ENCODE results near the gene NDE1.
"Not testable (repeated sequence)": the region's sequence is repeated elsewhere in the genome, so short reads cannot be mapped to it uniquely, and the experiment has no call there.

NDE1 gene

DNA sequence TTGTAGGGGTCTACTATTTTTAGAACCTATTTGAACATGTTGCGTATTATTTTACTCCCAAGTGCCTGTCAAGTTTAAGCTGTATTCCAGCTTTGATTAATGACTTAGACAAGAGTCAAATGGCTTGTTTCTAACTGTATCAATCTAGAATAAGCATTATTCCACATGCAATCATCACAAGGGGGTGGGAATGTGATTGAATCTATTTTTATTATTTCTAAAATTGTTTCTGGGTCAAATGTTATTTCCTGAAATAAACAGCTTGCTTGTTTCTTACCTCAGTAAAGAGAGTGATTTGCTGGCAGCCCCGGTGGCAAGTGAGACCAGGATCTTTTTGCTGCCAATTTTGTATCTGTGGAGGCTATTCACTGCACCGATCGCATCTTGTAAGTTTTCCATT is 28.6 kb upstream of the NDE1 start:
- no peak for DNase-seq

DNA sequence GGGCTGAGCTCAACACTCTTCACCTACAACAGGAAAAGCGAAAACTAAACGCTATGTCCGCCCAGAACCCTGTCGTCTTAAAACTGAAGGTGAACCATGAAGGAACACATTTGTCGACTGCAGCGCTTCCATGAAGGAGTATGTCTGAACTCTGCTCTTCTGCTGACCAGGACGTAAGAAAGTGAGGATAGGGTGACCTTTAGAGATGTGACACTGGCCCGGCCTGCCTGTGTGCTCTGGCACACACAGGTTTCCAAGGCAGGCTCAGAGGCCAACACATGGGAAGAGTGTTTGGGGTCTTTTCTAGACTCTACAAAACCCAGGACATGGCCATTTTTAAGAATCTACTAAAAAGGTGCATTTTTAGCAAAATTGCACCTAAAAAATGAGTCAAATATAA is 28.2 kb upstream of the NDE1 start:
- DNase-seq, result no peak

DNA sequence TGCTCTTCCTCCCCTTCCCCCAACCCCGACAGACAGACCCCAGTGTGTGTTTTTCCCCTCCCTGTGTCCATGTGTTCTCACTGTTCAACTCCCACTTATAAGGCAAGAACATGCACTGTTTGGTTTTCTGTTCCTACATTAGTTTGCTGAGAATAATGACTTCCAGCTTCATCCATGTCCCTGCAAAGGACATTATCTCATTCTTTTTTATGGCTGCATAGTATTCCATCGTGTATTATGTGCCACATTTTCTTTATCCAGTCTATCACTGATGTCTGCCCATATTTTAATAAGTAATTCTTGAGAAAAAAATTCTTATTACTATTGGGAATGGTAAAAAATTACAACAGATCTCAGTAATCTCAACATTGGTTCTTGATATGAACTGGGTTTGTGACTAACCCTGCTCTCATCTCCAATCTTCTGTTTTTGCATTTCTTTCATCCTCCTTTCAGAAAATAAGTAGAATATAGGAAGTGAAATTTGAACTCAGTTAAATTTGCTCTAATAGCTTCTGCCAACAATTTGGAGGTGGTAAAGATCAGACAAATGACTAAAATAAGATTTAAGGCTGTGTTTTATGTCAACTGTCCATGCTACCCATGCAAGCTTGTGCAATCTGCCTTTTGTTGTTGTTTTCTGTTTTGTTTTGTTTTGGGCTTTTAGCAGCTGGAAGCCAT is 18.2 kb upstream of the NDE1 start:
- no peak for DNase-seq

DNA sequence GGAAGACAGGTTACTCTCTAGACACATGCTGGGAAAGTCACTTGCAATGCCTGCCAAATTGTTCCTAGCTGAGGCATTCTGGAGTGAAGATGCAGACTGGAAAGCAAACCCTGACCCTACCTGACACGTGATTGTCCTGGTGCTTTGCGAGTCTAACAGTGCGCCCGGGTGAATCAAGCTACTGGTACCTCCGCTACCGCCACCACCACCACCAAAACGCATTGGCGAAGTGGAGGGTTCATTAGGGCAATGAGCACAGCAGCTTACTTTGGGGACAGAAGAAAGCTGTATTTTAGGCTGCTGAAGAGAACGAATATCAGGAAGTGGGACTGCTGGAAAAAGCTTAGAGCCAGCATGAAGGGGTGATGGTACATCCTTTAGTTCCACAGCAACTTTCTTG is 14.1 kb upstream of the NDE1 start:
- DNase-seq, result no peak

DNA sequence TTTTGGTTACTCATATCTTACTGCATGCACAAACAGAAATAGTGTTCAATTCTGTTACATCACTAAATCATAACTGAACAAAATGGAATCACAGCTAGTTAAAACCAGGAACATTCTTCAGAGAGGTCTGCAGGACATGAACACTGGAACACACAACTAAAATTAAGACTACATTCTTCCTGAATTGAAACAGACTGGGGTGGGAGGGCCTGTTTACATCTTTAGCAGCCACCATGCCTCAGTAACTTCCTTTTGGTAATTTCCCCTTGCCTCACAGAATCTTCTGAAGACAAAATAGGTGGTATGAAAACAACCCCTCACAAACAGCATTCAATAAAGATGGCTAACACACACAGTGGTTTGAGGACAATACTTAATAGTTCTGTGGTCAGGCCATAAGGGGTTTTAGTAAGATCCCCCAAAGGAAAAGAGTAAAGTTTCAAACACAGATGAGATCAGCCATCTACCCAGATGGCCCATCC is 13.6 kb upstream of the NDE1 start:
- no peak for DNase-seq

DNA sequence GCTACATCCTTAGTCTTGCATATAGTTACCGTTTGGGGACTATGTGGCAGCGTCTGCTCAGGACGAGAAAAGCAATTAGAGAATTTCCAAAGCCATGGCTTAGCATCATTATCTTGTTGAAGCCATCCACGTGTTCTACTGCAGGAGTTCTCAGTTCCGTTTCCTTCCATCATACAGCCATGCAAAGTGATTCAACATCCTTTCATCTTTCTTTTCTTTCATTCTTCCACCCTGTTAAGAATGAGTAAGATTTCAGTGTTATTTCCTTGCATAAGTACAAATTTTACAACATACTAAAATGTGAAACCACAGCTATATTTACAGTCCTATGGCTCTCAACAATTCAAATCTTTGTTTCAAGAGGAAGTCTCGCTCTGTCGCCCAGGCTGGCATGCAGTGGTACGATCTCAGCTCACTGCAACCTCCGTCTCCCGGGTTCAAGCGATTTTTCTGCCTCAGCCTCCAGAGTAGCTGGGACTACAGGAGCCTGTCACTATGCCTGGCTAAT is 10.9 kb upstream of the NDE1 start:
- no peak for DNase-seq

DNA sequence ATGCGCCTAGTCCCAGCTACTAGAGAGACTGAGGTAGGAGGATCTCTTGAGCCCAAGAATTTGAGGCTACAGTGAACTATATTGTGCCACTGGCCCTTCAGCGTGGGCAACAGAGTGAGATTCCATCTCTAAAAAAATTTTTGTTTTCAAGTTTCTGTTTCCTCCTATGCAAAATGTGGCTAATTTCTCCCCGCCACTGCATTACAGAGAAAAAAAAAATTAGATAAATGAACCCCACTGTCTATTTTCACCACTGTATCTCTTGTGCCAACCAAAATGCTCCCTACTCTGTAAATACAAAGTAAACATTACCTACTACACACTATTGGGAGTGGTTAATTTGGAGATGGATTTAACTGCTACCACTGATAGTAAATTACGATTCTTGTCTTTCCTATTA is 9.1 kb upstream of the NDE1 start:
- DNase-seq, result no peak

DNA sequence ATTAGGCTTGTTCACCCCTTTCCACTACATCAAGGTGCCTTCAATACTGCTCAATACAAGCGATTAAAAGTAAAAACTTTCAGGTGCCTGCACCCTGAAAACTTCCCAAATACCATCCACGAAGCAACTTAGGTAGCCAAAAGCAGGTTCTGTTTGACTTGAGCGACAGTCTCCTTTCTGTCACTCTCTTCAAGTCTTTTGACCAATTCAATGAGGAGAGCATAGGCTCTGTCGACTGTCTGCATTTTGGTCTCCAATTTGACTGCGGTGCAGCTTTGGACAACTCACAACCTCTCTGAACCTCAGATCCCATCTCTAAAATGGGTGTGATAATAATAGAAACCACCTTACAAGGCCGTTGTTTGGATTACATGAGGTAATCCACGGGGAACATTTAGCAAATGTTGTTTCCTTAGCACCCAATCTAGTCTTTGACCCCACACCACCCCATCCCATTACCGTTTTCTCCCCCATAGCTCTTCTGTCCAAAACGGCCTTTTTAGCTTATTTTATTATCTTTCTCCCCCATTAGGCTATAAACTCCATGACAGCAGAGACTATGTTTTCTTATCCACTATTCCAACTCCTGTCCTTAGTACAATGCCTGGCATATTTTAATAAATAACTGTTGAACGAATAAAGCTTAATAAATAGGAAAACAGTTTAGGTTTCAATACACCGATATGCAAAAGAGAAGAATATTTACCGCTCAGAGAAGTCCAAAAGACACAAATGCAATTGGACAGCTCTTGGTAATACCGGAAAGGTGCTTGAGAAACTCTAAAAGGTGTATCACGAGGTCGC is 8.1 kb upstream of the NDE1 start:
- DNase-seq, result no peak

DNA sequence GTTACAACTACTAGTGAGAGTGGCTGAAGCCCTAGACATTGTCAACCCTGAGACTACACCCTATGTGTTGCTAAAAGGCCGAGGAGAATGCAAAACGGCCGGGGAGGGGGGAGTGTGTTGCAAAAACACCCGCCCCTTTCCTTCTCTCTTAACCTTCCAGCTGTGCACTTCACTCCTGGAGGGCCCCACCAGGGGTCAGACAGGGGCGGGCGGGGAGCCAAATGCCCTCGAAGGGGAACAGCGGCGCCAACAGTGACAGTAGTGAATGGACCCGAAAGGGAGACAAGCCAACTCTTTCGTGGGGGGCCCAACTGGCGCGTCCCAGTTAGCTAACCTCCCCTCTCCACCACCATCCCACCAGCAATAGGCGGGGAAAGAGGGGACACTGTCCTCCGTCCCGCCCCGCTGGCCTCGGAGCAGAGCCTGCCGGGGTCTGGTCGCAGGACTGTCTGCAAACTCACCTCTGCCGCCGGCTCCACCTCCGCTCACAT is 7.4 kb upstream of the NDE1 start:
- peak; percentile 56 for DNase-seq

DNA sequence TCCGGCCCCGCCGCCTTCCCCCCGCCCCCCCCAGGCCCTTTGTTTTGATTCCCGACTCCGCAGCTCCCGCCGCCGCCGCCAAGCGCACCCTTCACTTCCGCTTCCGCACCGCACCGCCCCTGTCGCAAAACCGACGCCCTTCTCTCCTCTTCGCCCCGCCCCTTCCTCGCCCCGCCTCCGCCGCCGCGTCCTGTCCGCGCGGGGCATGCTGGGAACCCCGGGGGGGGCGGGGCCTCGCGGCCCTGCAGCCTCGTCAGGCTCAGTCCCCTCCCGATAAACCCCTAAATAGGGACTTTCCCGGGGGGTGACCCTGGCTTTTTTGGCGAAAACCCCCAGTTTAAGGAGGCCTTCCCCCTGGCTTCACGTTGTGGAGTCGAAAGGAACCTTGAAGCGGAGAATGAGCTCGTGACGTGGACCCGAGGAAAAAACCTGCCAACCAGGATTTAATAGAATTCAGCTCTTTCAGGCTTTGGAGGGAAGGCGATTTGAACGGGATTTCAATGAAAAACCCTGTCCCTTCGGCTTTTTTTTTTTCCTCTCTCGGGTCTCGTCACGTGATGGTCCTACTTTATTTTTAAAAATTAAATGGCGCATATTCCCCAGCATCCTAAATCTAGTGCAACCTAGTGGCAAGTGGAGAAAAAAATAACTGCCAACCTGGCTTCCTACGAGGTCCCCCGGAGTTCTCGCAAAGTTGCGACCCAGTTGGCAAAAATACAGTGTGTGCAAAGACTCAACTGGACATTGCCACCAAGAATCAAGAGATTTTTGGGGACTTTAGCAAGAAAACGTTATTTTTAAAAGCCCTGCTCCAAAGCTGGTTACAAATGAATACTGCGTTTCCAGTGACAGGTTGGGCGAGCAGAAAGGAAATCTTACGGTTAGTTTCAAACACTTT is 6.7 kb upstream of the NDE1 start, which contains the start of gene MARF1:
Gene MARF1 (minus strand): TSS at position 107 of the 898 bp plus-strand sequence. CDS start 3,921 bp downstream, outside the sequence.
- DNase-seq, result peak; percentile 80

DNA sequence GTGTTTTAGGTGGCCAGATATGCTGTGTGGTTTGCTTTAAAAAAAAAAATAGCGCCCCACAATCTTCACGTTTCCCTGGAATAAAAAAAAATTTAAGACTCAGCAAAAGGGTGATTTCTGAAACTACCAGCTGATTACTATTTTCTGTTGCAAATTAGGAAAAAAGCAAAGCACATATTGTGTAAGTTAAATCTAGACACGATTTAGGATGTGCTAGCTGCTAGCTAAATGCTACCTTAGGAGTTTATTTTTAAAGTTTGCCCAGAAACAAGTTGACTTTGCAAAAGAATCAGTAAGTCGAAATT is 6.1 kb upstream of the NDE1 start:
- DNase-seq, result no peak

DNA sequence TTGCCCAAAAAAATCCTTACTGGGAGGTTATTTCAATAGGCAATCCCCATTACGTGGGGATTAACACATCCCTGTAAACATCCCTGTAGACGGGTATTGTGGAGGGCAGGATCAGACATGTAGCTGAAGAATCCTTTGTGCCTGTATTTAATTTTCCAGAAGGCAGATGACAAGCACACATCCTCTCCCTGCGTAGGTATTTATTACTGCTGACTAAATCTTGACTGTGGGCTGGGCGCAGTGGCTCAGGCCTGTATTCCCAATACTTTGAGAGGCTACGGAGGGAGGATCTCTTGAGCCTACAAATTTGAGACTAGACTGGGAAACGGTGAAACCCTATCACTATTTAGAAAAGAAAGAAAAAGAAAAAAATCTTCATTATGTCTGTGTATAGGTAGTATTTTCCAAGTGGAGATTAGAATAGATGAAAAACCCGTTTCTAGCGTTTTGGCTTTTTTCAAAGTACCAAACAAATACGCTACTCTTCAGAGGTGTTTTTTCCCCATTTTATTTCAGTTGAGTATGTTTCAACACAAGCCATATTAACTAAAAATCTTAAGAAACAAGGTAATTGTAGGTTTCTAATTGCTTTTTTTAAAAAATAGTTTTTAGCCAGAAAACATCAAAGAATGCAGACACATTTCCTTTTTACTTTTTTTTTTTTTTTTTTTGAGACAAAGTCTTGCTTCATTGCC is 5.6 kb upstream of the NDE1 start:
- DNase-seq, result peak; percentile 87

DNA sequence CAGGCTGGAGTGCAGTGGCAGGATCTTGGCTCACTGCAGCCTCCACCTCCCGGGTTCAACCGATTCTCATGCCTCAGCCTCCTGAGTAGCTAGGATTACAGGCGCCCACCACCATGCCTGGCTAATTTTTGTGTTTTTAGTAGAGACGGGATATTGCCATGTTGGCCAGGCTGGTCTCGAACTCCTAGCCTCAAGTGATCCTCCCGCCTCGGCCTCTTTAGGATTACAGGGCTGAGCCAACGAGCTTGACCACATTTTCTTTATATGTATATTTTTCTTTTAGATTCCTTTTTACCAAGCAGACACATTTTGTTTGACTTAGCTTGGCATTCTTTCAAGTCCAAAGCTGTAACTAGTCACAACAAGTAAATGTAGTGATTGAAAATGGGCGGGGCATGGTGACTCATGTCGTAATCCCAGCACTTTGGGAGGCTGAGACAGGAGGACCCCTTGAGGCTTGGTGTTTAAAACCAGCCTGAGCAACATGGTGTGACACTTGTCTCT is 5.0 kb upstream of the NDE1 start:
- not testable (repeated sequence) for DNase-seq

DNA sequence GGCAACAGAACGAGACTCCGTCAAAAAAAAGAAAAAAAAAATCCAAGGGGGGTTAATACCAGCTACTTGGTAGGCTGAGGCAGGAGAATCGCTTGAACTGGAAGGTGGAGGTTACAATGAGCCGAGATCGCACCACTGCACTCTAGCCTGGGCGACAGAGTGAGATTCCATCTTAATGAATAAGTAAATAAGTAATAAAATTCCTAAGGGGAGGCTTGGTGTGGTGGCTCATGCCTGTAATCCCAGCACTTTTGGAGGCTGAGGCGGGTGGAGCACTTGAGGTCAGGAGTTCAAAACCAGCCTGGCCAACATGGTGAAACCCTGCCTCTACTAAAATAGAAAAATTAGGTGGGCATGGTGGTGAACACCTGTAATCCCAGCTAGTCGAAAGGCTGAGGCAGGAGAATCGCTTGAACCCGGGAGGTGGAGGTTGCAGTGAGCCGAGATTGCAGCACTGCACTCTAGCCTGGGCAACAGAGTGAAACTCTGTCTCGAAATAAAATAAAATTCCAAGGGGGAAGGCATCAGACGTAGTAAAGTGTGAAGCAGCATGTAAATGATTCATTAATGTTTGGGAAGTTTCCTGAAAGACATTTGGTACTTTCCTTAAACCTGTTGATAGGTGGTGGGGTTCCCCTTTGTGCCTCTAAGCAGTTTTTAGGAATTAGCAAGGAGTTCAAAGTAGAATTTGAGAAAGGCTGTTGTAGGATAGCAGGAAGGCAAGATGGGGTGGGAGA is 3.3 kb upstream of the NDE1 start:
- not testable (repeated sequence) for DNase-seq

DNA sequence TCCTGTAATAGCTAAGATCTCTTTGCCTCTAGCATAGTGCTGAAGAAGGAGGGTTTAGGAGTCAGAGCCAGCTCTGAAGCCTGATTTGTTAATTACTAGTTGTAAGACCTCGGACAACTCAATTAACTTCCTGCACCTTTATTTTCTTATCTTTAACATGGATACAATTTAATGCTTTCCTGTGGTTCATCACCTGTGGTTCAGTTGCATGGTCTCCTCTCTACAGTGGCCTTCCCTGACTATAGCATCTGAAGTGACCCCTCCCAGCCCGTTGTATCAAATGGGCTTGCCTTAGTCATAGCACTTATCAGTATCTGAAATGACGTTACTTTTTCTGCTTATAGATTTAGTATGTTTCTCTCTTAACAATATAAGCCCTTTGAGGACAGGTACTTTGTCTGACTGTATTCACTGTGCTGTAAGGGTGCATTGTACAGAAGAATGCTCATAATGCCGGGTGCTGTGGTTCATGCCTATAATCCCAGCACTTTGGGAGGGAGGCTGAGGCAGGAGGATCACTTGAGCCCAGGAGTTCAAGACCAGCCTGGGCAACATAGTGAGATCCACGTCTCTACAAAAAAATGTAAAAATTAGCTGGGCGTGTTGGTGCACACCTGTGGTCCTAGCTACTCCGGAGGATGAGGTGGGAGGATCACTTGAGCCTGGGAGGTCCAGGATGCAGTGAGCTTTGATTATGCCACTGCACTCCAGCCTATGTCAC is 2.6 kb upstream of the NDE1 start:
- DNase-seq, result no peak

DNA sequence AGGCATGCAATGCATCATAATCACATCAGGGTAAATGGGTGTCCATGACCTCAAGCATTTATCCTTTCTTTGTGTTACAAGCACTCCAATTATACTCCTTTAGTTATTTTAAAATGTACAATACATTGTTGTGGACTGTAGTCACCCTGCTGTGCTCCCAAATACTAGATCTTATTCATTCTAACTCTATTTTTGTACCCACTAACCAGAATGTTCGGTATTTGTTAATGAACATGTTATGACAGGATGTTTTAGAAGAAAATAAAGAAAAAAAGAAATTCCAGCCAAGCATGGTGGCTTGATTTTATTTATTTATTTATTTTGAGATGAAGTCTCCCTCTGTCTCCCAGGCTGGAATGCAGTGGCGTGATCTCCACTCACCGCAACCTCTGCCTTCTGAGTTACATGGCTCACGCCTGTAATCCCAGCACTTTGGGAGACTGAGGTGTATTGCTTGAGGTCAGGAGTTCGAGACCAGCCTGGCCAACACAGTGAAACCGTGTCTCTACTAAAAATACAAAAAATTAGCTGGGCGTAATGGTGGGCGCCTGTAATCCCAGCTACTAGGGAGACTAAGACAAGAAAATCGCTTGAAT is 1.8 kb upstream of the NDE1 start:
- no peak for DNase-seq

DNA sequence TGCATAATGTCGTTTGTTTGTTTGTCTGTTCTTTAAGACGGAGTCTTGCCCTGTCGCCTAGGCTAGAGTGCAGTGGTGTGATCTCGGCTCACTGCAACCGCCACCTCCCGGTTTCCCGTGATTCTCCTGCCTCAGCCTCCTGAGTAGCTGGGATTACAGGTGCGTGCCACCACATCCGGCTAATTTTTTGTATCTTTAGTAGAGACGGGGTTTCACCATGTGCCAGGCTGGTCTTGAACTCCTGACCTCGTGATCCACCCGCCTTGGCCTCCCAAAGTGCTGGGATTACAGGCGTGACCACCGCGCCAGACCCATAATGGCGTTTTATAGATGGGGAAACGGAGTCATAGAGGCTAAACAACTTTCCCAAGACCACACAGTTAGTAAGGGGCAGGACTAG is 734 bp upstream of the NDE1 start:
- not testable (repeated sequence) for DNase-seq

DNA sequence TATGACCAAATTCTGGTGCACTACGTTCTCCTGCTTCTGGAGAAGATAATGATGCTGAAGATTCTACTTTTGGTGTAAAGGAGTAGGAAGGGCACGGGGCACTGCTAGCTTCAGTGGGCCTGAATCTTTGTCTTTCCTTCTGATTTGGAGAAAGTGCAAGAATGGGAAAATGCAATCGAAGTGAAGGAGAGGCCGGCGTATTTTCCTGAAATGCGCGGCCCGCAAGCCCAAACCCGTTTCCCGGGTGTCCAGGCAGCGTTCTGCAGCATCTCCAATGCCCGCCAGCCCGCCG is 372 bp upstream of the NDE1 start:
- DNase-seq, result no peak

DNA sequence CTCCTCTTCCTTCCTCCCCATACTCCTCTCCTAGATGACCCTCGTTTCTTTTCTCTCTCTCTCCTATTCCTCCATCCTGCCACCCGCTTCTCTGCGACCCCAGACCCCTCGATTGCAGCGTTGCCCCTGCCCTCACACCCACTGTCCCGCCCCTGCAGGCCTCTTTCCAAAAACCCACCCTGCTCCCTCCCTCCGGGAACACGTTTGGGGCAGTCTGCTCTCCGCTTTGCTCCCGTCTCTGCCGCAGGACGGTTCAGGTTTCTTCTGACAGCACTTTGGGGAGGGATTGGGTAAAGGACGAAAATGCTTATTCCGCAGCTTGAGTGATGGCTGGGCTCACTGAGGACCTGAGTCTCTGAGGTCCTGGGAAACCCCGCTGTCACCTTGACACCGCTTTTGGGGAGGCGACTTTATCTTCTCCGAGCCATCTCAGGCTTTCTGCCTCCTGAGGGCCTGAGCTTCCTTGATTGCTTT is 690 bp downstream of the NDE1 start:
- no peak for DNase-seq

DNA sequence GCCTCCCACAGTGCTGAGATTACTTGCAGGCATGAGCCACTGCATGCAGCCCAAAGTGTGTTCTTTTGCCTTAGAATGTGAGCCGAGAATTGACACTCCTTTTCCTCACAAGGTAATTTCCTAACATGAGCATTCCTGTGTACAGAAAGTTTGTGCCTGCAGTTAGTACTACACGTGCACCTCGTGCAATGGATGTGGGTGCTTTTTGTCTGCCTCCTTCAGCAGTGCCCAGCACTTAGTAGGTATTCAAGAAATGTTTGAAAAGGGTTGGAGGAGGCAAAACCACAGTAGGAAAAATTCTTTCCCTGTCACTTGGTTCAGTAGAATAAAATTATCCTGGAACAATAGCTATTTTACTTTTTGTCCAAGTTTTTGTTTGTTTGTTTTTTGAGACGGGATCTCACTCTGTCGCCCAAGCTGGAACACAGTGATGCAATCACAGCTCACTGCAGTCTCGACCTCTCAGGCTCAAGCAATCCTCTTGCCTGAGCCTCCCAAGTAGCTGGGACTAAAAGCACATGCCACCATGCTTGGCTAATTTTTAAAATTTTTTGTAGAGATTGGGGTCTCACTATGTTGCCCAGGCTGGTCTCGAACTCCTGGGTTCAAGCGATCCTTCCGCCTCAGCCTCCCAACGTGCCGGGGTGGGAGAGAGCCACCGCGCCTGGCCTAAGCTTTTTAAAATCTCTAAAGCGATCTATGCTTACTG is 2.4 kb downstream of the NDE1 start:
- DNase-seq, result no peak

Measured in NCI-H1105 treated with DMSO at 0.1 percent for 48 hours (cell line).